GM12874 (cell line): ENCODE results near the gene FAU.

Experiments used
- CTCF ChIP-seq: IDR thresholded peaks from 2 replicates; pipeline ENCODE4 v1.5.1; 2011; ENCODE audit warnings: low read depth, mild to moderate bottlenecking, control low read depth, low read length, moderate library complexity; ENCODE audit not compliant: insufficient read depth

FAU gene

DNA sequence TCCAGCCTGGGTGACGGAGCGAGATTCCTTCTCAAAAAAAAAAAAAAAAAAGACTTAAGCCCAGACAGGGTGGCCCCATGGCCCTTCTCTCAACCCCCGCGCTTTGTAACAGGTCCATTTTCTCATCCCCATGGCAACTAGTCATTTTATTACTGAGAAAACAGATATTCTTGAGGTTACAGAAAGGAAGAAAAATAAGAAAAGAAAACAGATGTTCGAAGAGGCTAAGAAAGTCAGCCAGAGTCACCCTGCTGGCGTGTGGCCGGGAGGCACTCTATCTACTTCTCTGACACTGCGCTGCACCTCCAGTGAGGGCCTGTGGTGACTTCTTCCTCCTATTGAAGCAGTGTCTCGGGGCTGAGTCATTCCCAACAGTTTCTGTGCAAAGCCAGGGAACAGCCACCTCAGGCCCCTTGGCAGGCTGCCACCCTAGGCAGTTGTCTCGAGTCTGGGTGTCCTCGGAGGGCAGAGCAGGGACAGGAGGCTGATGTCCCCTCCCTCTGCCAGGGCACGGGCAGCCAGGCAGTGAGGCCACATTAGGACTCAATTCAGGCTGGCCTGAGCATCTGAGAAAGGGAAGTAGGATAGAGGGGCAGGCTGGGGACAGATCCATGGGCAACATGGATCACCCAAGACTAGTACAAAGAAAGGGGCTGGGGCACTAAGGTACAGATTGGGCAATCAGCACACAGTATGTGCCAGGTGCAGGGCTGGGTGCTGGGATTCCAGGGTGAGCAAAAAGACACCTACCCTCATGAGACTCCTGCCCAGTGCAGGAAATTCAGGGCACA is 28.8 kb upstream of the FAU start:
- TF ChIP-seq CTCF: no peak

DNA sequence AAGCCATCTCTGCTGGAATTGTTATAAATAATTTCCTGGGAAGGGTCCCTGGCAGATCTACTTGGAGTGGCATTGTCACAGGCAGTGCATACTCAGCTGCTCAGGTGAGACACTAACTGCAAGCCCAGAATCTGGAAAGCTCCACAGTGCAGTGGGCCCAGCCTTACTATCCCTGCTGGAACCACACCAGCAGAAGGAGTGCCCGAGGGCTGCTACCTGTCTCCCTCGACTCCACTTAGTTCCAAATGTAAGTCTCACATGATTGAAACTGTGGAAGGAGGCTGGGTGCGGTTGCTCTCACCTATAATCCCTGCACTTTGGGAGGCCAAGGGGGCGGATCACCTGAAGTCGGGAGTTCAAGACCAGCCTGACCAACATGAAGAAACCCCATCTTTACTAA is 26.7 kb upstream of the FAU start:
- no peak for TF ChIP-seq CTCF

GRCh38 chr11:65147352-65148075 is 25.6 kb upstream of the FAU start:
- no peak for TF ChIP-seq CTCF

- TF ChIP-seq CTCF: no peak
These were observed 20.1 kb upstream of the FAU start for GRCh38 chr11:65141896-65142494.

- TF ChIP-seq CTCF: no peak
These were observed 14.7 kb upstream of the FAU start for GRCh38 chr11:65136515-65137096.

GRCh38 chr11:65135633-65136145 is 13.8 kb upstream of the FAU start:
- no peak for TF ChIP-seq CTCF
